ENCODE results near the gene TLCD1.
"Not testable (repeated sequence)": the region's sequence is repeated elsewhere in the genome, so short reads cannot be mapped to it uniquely, and the experiment has no call there.

Gene TLCD1

GRCh38 chr17:28725166-28725659 lies 820 bp downstream of the TLCD1 start:
- TF ChIP-seq, protein P1, sequence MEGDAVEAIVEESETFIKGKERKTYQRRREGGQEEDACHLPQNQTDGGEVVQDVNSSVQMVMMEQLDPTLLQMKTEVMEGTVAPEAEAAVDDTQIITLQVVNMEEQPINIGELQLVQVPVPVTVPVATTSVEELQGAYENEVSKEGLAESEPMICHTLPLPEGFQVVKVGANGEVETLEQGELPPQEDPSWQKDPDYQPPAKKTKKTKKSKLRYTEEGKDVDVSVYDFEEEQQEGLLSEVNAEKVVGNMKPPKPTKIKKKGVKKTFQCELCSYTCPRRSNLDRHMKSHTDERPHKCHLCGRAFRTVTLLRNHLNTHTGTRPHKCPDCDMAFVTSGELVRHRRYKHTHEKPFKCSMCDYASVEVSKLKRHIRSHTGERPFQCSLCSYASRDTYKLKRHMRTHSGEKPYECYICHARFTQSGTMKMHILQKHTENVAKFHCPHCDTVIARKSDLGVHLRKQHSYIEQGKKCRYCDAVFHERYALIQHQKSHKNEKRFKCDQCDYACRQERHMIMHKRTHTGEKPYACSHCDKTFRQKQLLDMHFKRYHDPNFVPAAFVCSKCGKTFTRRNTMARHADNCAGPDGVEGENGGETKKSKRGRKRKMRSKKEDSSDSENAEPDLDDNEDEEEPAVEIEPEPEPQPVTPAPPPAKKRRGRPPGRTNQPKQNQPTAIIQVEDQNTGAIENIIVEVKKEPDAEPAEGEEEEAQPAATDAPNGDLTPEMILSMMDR (IDR thresholded peaks at IDR 0.05; ENCODE audit: low read depth, low read length), result no peak
- H3K4me3 ChIP-seq (ENCODE audit: low read depth, low read length), result peak overlapping the region; percentile 65

- no peak overlapping the region for H3K4me3 ChIP-seq (ENCODE audit: low read depth, low read length)
- TF ChIP-seq, protein P1 (IDR thresholded peaks at IDR 0.05; ENCODE audit: low read depth, low read length), result no peak
These were observed 1.4 kb downstream of the TLCD1 start for GRCh38 chr17:28724500-28725165.

- H3K4me3 ChIP-seq (ENCODE audit: low read depth, low read length), result not testable (repeated sequence)
These were observed 2.1 kb downstream of the TLCD1 start for GRCh38 chr17:28723836-28724499.

- H3K4me3 ChIP-seq (ENCODE audit: low read depth, low read length), result no peak overlapping the region
- TF ChIP-seq, protein P1 (IDR thresholded peaks at IDR 0.05; ENCODE audit: low read depth, low read length), result no peak
These were observed 2.7 kb downstream of the TLCD1 start for GRCh38 chr17:28723159-28723835.

- no peak overlapping the region for H3K4me3 ChIP-seq (ENCODE audit: low read depth, low read length)
- TF ChIP-seq, protein P1 (IDR thresholded peaks at IDR 0.05; ENCODE audit: low read depth, low read length), result no peak
These were observed 3.4 kb downstream of the TLCD1 start for GRCh38 chr17:28722417-28723158.

DNA sequence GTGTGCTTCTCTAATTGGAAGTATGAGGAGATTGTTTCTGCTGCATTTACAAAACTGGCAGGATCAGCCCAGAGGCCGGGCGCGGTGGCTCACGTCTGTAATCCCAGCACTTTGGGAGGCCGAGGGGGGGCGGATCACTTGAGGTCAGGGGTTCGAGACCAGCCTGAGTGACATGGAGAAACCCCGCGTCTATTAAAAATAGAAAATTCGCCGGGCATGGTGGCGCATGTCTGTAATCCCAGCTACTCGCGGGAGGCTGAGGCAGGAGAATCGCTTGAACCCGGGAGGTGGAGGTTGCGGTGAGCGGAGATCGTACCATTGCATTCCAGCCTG lies 5.1 kb downstream of the TLCD1 start:
- peak overlapping the region; percentile 98 for H3K4me3 ChIP-seq (ENCODE audit: low read depth, low read length)

GRCh38 chr17:28720247-28720996 lies 5.6 kb downstream of the TLCD1 start:
- H3K4me3 ChIP-seq (ENCODE audit: low read depth, low read length), result peak overlapping the region; percentile 98
- TF ChIP-seq, protein P1 (IDR thresholded peaks at IDR 0.05; ENCODE audit: low read depth, low read length), result no peak; the same call in 1 of the 2 replicates
